Neural progenitor cell (in vitro differentiated cells): ENCODE measurements around the gene THYN1.

Experiments
- CTCF ChIP-seq: fragments of 200-600 bp; sonication (generic); IDR thresholded peaks from 2 replicates; pipeline ENCODE4 v1.5.1; 2017; ENCODE audit warnings: antibody characterized with exemption, mild to moderate bottlenecking
- EZH2 ChIP-seq: fragments of 200-600 bp; sonication (generic); IDR thresholded peaks from 2 replicates; pipeline ENCODE4 v1.6.1; 2017; ENCODE audit warnings: antibody characterized with exemption, mild to moderate bottlenecking, moderate library complexity

- TF ChIP-seq CTCF (no peak), EZH2 (no peak)
Measured at GRCh38 chr11:134242376-134242775, 10.8 kb downstream of the THYN1 start.
